WTC11 (cell line): Measurements from ENCODE around the gene ABCG1. TPM values are rescaled to one million over a fixed set of nuclear protein-coding genes. Genes with fewer than 3 reads are reported as not detected.

Source experiments
- ATAC-seq: fragments of 200-7000 bp; cut with Tn5 transposase; 2 replicates; pipeline ENCODE4 v1.10.0; 2021; ENCODE audit warnings: mild to moderate bottlenecking, moderate library complexity
- CTCF ChIA-PET: fragments of 300-600 bp; sonication (Branson Sonifier 250); formaldehyde crosslinking; loops from one replicate; lab custom pipeline; 2021; ENCODE audit warnings: antibody characterized with exemption; lab: Charles Lee
- POLR2A ChIA-PET: fragments of 350-600 bp; sonication (Branson Sonifier 250); formaldehyde crosslinking; loops from one replicate; lab custom pipeline; 2021; ENCODE audit warnings: antibody characterized with exemption; lab: Charles Lee
- DNase-seq: peaks from one replicate; pipeline ENCODE4 v3.0.0; 2021; ENCODE audit warnings: low spot score
- H3K27ac Mint-ChIP-seq: 2 replicates; pipeline ENCODE4 v1.8.0; 2021; ENCODE audit warnings: mixed read lengths
- H3K27me3 Mint-ChIP-seq: 2 replicates; pipeline ENCODE4 v1.8.0; 2021; ENCODE audit warnings: low read depth, mild to moderate bottlenecking, moderate library complexity, mixed read lengths
- H3K36me3 Mint-ChIP-seq: 2 replicates; pipeline ENCODE4 v1.8.0; 2021; ENCODE audit warnings: mixed read lengths
- H3K4me1 Mint-ChIP-seq: 2 replicates; pipeline ENCODE4 v1.8.0; 2022; ENCODE audit warnings: mixed read lengths
- H3K4me3 Mint-ChIP-seq: 2 replicates; pipeline ENCODE4 v1.8.0; 2021; ENCODE audit warnings: mild to moderate bottlenecking, moderate library complexity, mixed read lengths
- H3K9me3 Mint-ChIP-seq: 2 replicates; pipeline ENCODE4 v1.8.0; 2021; ENCODE audit warnings: mixed read lengths
- ATF1 ChIP-seq: sonication (generic); formaldehyde crosslinking; IDR thresholded peaks from 2 replicates; pipeline ENCODE4 v1.8.1; 2023; ENCODE audit warnings: mild to moderate bottlenecking, moderate library complexity, missing genetic modification reagents
- CBFB ChIP-seq: sonication (generic); formaldehyde crosslinking; IDR thresholded peaks from 2 replicates; pipeline ENCODE4 v1.8.1; 2022; ENCODE audit warnings: mild to moderate bottlenecking, low read depth, missing genetic modification reagents
- CREM ChIP-seq: sonication (generic); formaldehyde crosslinking; IDR thresholded peaks from 2 replicates; pipeline ENCODE4 v1.8.1; 2022; ENCODE audit warnings: mild to moderate bottlenecking, missing genetic modification reagents, moderate library complexity
- ELF4 ChIP-seq: sonication (generic); formaldehyde crosslinking; IDR thresholded peaks from 2 replicates; pipeline ENCODE4 v1.8.1; 2022; ENCODE audit warnings: low read depth, mild to moderate bottlenecking, moderate library complexity, missing genetic modification reagents
- ETV6 ChIP-seq: sonication (generic); formaldehyde crosslinking; IDR thresholded peaks from 2 replicates; pipeline ENCODE4 v1.8.1; 2022; ENCODE audit warnings: mild to moderate bottlenecking, missing genetic modification reagents
- JUN ChIP-seq: sonication (generic); formaldehyde crosslinking; IDR thresholded peaks from 2 replicates; pipeline ENCODE4 v1.8.0; 2023; ENCODE audit warnings: mild to moderate bottlenecking, missing genetic modification reagents
- MYBL2 ChIP-seq: sonication (generic); formaldehyde crosslinking; IDR thresholded peaks from 2 replicates; pipeline ENCODE4 v1.8.1; 2023; ENCODE audit warnings: mild to moderate bottlenecking, moderate library complexity, missing genetic modification reagents
- SMAD3 ChIP-seq: sonication (generic); formaldehyde crosslinking; IDR thresholded peaks from 2 replicates; pipeline ENCODE4 v1.8.0; 2022; ENCODE audit warnings: missing genetic modification reagents, mild to moderate bottlenecking, borderline replicate concordance
- SP1 ChIP-seq: sonication (generic); formaldehyde crosslinking; conservative IDR thresholded peaks from 2 replicates; pipeline ENCODE4 v1.8.1; 2022; ENCODE audit warnings: missing genetic modification reagents
- ZBTB21 ChIP-seq: sonication (generic); formaldehyde crosslinking; IDR thresholded peaks from 2 replicates; pipeline ENCODE4 v1.8.1; 2023; ENCODE audit warnings: mild to moderate bottlenecking, missing genetic modification reagents, borderline replicate concordance
- ZNF121 ChIP-seq: sonication (generic); formaldehyde crosslinking; IDR thresholded peaks from 2 replicates; pipeline ENCODE4 v1.8.0; 2023; ENCODE audit warnings: missing genetic modification reagents
- ZNF317 ChIP-seq: sonication (generic); formaldehyde crosslinking; IDR thresholded peaks from 2 replicates; pipeline ENCODE4 v1.8.1; 2023; ENCODE audit warnings: low read depth, mild to moderate bottlenecking, moderate library complexity, missing genetic modification reagents, borderline replicate concordance
- total RNA-seq: library from RNA; stranded (reverse); gene quantifications from 3 replicates; pipeline ENCODE4 v1.2.3, GENCODE V29; 2021
- TF ChIP-seq, protein P1 (sequence below): sonication (generic); formaldehyde crosslinking; IDR thresholded peaks from 2 replicates; pipeline ENCODE4 v1.8.0; 2023; ENCODE audit warnings: mild to moderate bottlenecking, missing genetic modification reagents
- TF ChIP-seq, protein P2 (sequence below): sonication (generic); formaldehyde crosslinking; IDR thresholded peaks from 2 replicates; pipeline ENCODE4 v1.8.0; 2023; ENCODE audit warnings: missing genetic modification reagents, mild to moderate bottlenecking, borderline replicate concordance
- TF ChIP-seq, protein P3 (sequence below): fragments of 250-450 bp; sonication (Bioruptor Pico); IDR thresholded peaks from 2 replicates; pipeline ENCODE4 v1.9.0; 2021; ENCODE audit warnings: mild to moderate bottlenecking
- TF ChIP-seq, protein P4 (sequence below): sonication (generic); formaldehyde crosslinking; IDR thresholded peaks from 2 replicates; pipeline ENCODE4 v1.8.1; 2023; ENCODE audit warnings: mild to moderate bottlenecking, missing genetic modification reagents, borderline replicate concordance

ABCG1 gene
- total RNA-seq, 1 experiment from 2014 or later = 4.0 TPM

DNA sequence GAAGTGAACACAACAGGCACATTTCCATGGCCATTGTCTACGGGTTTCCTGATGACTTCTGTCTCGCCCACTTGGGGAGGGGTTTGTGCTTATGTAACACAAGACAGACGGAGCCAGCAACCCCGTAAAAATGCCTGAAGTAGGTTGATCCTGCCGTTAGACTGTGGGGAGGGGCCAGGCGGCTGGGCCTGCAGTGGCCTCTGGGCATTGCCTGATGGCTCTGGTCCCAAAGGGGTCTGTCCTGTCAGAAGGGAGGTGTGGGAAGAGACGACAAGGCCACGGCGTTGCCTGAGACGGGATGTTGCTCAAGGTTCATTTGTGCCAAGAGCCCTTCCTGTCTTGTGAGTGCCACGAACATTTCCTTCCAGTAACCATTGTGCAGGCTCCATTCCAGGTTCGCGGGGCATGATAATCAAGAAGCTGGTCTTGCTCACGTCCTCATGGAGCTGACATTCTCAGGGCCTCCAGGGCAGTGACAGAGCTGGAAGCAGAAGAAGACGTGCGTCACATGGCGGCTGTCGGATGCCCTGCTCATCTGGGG is 44.7 kb downstream of the ABCG1 start:
- DNase-seq (no peak), ATAC-seq (peak; percentile 29)
- H3K4me3 Mint-ChIP-seq = no peak overlapping the region
- no peak overlapping the region for H3K27ac Mint-ChIP-seq
- CTCF ChIA-PET = interaction anchor here (1.3 to 1.5 kb wide), 2 partner anchors 47 to 74 kb away, joined by 3 to 4 read pairs; no protein-coding TSS in a partner anchor
- peaks cover 19% of the 10 kb centered on the region for H3K4me1 Mint-ChIP-seq
- H3K27me3 Mint-ChIP-seq = no peaks in the 10 kb centered on the region
- TF ChIP-seq, protein P1, sequence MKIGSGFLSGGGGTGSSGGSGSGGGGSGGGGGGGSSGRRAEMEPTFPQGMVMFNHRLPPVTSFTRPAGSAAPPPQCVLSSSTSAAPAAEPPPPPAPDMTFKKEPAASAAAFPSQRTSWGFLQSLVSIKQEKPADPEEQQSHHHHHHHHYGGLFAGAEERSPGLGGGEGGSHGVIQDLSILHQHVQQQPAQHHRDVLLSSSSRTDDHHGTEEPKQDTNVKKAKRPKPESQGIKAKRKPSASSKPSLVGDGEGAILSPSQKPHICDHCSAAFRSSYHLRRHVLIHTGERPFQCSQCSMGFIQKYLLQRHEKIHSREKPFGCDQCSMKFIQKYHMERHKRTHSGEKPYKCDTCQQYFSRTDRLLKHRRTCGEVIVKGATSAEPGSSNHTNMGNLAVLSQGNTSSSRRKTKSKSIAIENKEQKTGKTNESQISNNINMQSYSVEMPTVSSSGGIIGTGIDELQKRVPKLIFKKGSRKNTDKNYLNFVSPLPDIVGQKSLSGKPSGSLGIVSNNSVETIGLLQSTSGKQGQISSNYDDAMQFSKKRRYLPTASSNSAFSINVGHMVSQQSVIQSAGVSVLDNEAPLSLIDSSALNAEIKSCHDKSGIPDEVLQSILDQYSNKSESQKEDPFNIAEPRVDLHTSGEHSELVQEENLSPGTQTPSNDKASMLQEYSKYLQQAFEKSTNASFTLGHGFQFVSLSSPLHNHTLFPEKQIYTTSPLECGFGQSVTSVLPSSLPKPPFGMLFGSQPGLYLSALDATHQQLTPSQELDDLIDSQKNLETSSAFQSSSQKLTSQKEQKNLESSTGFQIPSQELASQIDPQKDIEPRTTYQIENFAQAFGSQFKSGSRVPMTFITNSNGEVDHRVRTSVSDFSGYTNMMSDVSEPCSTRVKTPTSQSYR (CRISPR knock-in tag) = no peak
- no peak for TF ChIP-seq SMAD3 (CRISPR knock-in tag)
- no peak for TF ChIP-seq MYBL2 (CRISPR knock-in tag)
- TF ChIP-seq SP1 (CRISPR knock-in tag) = no peak
- TF ChIP-seq, protein P2, sequence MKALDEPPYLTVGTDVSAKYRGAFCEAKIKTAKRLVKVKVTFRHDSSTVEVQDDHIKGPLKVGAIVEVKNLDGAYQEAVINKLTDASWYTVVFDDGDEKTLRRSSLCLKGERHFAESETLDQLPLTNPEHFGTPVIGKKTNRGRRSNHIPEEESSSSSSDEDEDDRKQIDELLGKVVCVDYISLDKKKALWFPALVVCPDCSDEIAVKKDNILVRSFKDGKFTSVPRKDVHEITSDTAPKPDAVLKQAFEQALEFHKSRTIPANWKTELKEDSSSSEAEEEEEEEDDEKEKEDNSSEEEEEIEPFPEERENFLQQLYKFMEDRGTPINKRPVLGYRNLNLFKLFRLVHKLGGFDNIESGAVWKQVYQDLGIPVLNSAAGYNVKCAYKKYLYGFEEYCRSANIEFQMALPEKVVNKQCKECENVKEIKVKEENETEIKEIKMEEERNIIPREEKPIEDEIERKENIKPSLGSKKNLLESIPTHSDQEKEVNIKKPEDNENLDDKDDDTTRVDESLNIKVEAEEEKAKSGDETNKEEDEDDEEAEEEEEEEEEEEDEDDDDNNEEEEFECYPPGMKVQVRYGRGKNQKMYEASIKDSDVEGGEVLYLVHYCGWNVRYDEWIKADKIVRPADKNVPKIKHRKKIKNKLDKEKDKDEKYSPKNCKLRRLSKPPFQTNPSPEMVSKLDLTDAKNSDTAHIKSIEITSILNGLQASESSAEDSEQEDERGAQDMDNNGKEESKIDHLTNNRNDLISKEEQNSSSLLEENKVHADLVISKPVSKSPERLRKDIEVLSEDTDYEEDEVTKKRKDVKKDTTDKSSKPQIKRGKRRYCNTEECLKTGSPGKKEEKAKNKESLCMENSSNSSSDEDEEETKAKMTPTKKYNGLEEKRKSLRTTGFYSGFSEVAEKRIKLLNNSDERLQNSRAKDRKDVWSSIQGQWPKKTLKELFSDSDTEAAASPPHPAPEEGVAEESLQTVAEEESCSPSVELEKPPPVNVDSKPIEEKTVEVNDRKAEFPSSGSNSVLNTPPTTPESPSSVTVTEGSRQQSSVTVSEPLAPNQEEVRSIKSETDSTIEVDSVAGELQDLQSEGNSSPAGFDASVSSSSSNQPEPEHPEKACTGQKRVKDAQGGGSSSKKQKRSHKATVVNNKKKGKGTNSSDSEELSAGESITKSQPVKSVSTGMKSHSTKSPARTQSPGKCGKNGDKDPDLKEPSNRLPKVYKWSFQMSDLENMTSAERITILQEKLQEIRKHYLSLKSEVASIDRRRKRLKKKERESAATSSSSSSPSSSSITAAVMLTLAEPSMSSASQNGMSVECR (CRISPR knock-in tag) = no peak
- no peak for TF ChIP-seq CREM (CRISPR knock-in tag)
- TF ChIP-seq CBFB (CRISPR knock-in tag) = no peak
- TF ChIP-seq, protein P3, sequence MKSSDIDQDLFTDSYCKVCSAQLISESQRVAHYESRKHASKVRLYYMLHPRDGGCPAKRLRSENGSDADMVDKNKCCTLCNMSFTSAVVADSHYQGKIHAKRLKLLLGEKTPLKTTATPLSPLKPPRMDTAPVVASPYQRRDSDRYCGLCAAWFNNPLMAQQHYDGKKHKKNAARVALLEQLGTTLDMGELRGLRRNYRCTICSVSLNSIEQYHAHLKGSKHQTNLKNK (CRISPR knock-in tag) = no peak
- no peak for TF ChIP-seq ZNF121
- TF ChIP-seq ELF4 (CRISPR knock-in tag) = no peak
- TF ChIP-seq, protein P4, sequence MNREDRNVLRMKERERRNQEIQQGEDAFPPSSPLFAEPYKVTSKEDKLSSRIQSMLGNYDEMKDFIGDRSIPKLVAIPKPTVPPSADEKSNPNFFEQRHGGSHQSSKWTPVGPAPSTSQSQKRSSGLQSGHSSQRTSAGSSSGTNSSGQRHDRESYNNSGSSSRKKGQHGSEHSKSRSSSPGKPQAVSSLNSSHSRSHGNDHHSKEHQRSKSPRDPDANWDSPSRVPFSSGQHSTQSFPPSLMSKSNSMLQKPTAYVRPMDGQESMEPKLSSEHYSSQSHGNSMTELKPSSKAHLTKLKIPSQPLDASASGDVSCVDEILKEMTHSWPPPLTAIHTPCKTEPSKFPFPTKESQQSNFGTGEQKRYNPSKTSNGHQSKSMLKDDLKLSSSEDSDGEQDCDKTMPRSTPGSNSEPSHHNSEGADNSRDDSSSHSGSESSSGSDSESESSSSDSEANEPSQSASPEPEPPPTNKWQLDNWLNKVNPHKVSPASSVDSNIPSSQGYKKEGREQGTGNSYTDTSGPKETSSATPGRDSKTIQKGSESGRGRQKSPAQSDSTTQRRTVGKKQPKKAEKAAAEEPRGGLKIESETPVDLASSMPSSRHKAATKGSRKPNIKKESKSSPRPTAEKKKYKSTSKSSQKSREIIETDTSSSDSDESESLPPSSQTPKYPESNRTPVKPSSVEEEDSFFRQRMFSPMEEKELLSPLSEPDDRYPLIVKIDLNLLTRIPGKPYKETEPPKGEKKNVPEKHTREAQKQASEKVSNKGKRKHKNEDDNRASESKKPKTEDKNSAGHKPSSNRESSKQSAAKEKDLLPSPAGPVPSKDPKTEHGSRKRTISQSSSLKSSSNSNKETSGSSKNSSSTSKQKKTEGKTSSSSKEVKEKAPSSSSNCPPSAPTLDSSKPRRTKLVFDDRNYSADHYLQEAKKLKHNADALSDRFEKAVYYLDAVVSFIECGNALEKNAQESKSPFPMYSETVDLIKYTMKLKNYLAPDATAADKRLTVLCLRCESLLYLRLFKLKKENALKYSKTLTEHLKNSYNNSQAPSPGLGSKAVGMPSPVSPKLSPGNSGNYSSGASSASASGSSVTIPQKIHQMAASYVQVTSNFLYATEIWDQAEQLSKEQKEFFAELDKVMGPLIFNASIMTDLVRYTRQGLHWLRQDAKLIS (CRISPR knock-in tag) = no peak
- no peak for TF ChIP-seq ETV6
- no peak for TF ChIP-seq ZNF317
- no peak for TF ChIP-seq ZBTB21 (CRISPR knock-in tag)
- TF ChIP-seq JUN (CRISPR knock-in tag) = no peak
- no peak for TF ChIP-seq ATF1
- TF ChIP-seq, all 79 proteins: peak for 0
- Mint-ChIP-seq H3K36me3 (no peaks in the 10 kb centered on the region), H3K9me3 (no peaks in the 10 kb centered on the region)
- POLR2A ChIA-PET = no interaction called here
